A549 (cell line): ENCODE results near the gene COX6A1. TPM values are rescaled to one million over a fixed set of nuclear protein-coding genes. Genes with fewer than 3 reads are reported as not detected.

Source experiments
- ATAC-seq, 2 experiments: fragments of 200-7000 bp in 1 of 2; fragments of >200 bp in 1 of 2; cut with Nextera tagmentation in 1 of 2; cut with Tn5 transposase in 1 of 2; 3 replicates each; pipeline versions ENCODE4 v1.8.0 to v1.9.1; 2018 to 2020; ENCODE audit warnings: mild to moderate bottlenecking in 1 of 2, moderate library complexity in 1 of 2
- CTCF ChIA-PET: fragments of 300-600 bp; sonication (Branson Sonifier 250); formaldehyde crosslinking; extraction: SDS; loops from one replicate; lab custom pipeline; 2021; ENCODE audit warnings: antibody characterized with exemption, inconsistent platforms; lab: Yijun Ruan, JAX
- POLR2A ChIA-PET: fragments of 350-600 bp; formaldehyde crosslinking; extraction: SDS; loops from one replicate; lab custom pipeline; 2021; ENCODE audit warnings: antibody characterized with exemption, inconsistent platforms; lab: Yijun Ruan, JAX
- DNase-seq, 2 experiments: peaks; one replicate each; pipeline versions ENCODE4 v3.0.0 to v3.0.0-alpha.2; 2011 to 2016; ENCODE audit warnings: low read depth in 1 of 2, low spot score in 1 of 2
- FAIRE-seq: peaks from 2 replicates; lab custom pipeline; 2011; peaks lifted over from hg19 to GRCh38; lab: Jason Lieb, UNC
- H3K27ac ChIP-seq, 2 experiments: fragments of >200 bp; sonication (Bioruptor Twin); formaldehyde crosslinking; 3 replicates each; pipeline ENCODE4 v1.5.1; 2016 to 2017
- H3K4me1 ChIP-seq: fragments of >200 bp; sonication (Bioruptor Twin); formaldehyde crosslinking; 3 replicates; pipeline ENCODE4 v1.6.1; 2016
- H3K4me2 ChIP-seq: fragments of >200 bp; sonication (Bioruptor Twin); formaldehyde crosslinking; 3 replicates; pipeline ENCODE4 v1.6.1; 2016
- H3K4me3 ChIP-seq: fragments of >200 bp; sonication (Bioruptor Twin); formaldehyde crosslinking; 3 replicates; pipeline ENCODE4 v1.5.1; 2016
- H3K9me3 ChIP-seq: fragments of >200 bp; sonication (Bioruptor Twin); formaldehyde crosslinking; 3 replicates; pipeline ENCODE4 v1.6.1; 2016
- CBX8 ChIP-seq: fragments of 200-600 bp; sonication (generic); IDR thresholded peaks from 2 replicates; pipeline ENCODE4 v1.6.1; 2016
- CTCF ChIP-seq: fragments of >200 bp; sonication (Bioruptor Twin); formaldehyde crosslinking; IDR thresholded peaks from 3 replicates; pipeline ENCODE4 v1.5.1; 2016
- EHMT2 ChIP-seq: fragments of 200-600 bp; sonication (generic); IDR thresholded peaks from 2 replicates; pipeline ENCODE4 v1.6.1; 2016; ENCODE audit warnings: antibody characterized with exemption, low read depth, mild to moderate bottlenecking, moderate library complexity
- FOSB ChIP-seq: fragments of 250-450 bp; sonication (Bioruptor Pico); IDR thresholded peaks from 2 replicates; pipeline ENCODE4 v1.5.0; 2020; ENCODE audit warnings: mild to moderate bottlenecking, moderate library complexity
- HDAC2 ChIP-seq: fragments of 200-600 bp; sonication (generic); IDR thresholded peaks from 2 replicates; pipeline ENCODE4 v1.6.1; 2016
- HOXB13 ChIP-seq: fragments of 250-450 bp; sonication (Bioruptor Pico); IDR thresholded peaks from 2 replicates; pipeline ENCODE4 v1.5.0; 2020; ENCODE audit warnings: low read depth, mild to moderate bottlenecking, moderate library complexity
- JUN ChIP-seq, 2 experiments: fragments of >200 bp; sonication (Bioruptor Twin); formaldehyde crosslinking; IDR thresholded peaks; 2 replicates in 1 of 2; 3 replicates in 1 of 2; pipeline ENCODE4 v1.6.1; 2016 to 2017
- MAFK ChIP-seq: fragments of 450-650 bp; IDR thresholded peaks from 2 replicates; pipeline ENCODE4 v1.6.1; 2014; ENCODE audit not compliant: partially characterized antibody
- NR3C1 ChIP-seq: fragments of >200 bp; sonication (Bioruptor Twin); formaldehyde crosslinking; IDR thresholded peaks from 3 replicates; pipeline ENCODE4 v1.6.1; 2017
- POLR2AphosphoS2 ChIP-seq: conservative IDR thresholded peaks from 2 replicates; pipeline ENCODE4 v1.6.1; 2012; ENCODE audit warnings: low read length, improper control_type of control experiment, inconsistent platforms
- RAD21 ChIP-seq, 2 experiments: fragments of >200 bp in 1 of 2; sonication (Bioruptor Twin) in 1 of 2; formaldehyde crosslinking in 1 of 2; IDR thresholded peaks in 1 of 2; conservative IDR thresholded peaks in 1 of 2; 2 replicates in 1 of 2; 3 replicates in 1 of 2; pipeline ENCODE4 v1.6.1; 2012 to 2018; ENCODE audit warnings: inconsistent platforms in 1 of 2
- RARB ChIP-seq: fragments of 250-450 bp; sonication (Bioruptor Pico); IDR thresholded peaks from 2 replicates; pipeline ENCODE4 v1.8.0; 2021; ENCODE audit warnings: mild to moderate bottlenecking, moderate library complexity
- RCOR1 ChIP-seq: fragments of 150-350 bp; IDR thresholded peaks from 2 replicates; pipeline ENCODE4 v1.6.1; 2014; ENCODE audit warnings: antibody characterized with exemption, low read length, low read depth
- RFX5 ChIP-seq: fragments of 450-650 bp; IDR thresholded peaks from 2 replicates; pipeline ENCODE4 v1.7.1; 2014; ENCODE audit warnings: antibody characterized with exemption, mild to moderate bottlenecking, moderate library complexity
- SMC3 ChIP-seq: fragments of >200 bp; sonication (Bioruptor Twin); formaldehyde crosslinking; IDR thresholded peaks from 3 replicates; pipeline ENCODE4 v1.6.1; 2018; ENCODE audit warnings: inconsistent platforms
- ZC3H11A ChIP-seq: fragments of 450-650 bp; IDR thresholded peaks from 2 replicates; pipeline ENCODE4 v1.6.1; 2014; ENCODE audit warnings: antibody characterized with exemption, mild to moderate bottlenecking
- ZFP36 ChIP-seq: fragments of 450-650 bp; IDR thresholded peaks from 2 replicates; pipeline ENCODE4 v1.6.1; 2014; ENCODE audit warnings: borderline replicate concordance; ENCODE audit not compliant: partially characterized antibody
- ZNF302 ChIP-seq: fragments of 250-450 bp; sonication (Bioruptor Pico); IDR thresholded peaks from 2 replicates; pipeline ENCODE4 v1.9.0; 2021; ENCODE audit warnings: inconsistent platforms, mild to moderate bottlenecking, moderate library complexity
- WGBS: methylation state at CpG from one replicate; pipeline ENCODE4 v1.1.6; 2017; ENCODE audit errors: missing lambda C conversion rate; 5-methylcytosine and 5-hydroxymethylcytosine counted together
- polyA plus RNA-seq, 4 experiments: library from polyadenylated mRNA; depleted of rRNA in 3 of 4; stranded (reverse); fragments of >200 nt; fragmentation: RNase III in 1 of 4; extraction: RNeasy Plus Mini Kit Qiagen cat#74134 plus additional on column Dnase treatment in 1 of 4; gene quantifications; 2 replicates in 3 of 4; 3 replicates in 1 of 4; pipeline ENCODE4 v1.2.3, GENCODE V29; 2011 to 2017
- TF ChIP-seq, protein P1 (sequence below): IDR thresholded peaks from 2 replicates; pipeline ENCODE4 v1.6.1; 2012

COX6A1 gene
- polyA plus RNA-seq, 2 of the 4 experiments (the other 2 are of a cell fraction) = 759 to 948 TPM

DNA sequence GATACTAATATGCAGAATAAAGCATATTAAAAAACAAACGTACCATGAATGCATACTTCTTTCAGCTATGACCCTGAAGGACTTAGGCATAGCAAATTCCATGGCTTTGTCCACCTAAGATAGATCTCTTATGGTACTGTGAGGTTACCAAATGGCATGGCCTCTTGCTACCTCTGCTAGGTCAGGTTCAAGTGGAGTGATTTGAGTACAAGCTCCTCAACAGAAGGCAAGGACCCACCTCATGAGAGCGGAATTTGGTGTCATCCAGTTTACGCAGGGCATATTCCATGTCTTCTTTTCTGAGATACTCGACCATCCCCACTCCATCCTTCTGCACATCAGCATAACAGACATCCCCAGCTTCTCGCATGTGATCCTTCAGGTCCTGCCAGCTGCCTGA, 25.8 kb downstream of the COX6A1 start:
- Histone ChIP-seq H3K4me3 (no peak overlapping the region), H3K9me3 (no peaks in the 10 kb centered on the region), H3K4me2 (no peak overlapping the region), H3K27ac (no peak overlapping the region), H3K4me1 (peaks cover 23% of the 10 kb centered on the region; the same call in 2 of the 3 replicates)
- ChIA-PET CTCF (interaction anchor here (0.6 to 11.1 kb wide), 12 partner anchors 9 to 254 kb away, joined by 3 to 167 read pairs (median 4); partner anchors contain the start of gene SIRT4), POLR2A (no interaction called here)
- TF ChIP-seq HOXB13 (CRISPR knock-in tag) (no peak), CTCF (no peak)
- WGBS = 87% methylated on average over 5 of the region's 5 CpGs
- FAIRE-seq (no peak), ATAC-seq (no peak), DNase-seq (no peak)

GRCh38 chr12:120465756-120466155, 27.8 kb downstream of the COX6A1 start:
- Histone ChIP-seq H3K4me3 (no peak overlapping the region), H3K27ac (no peak overlapping the region), H3K9me3 (no peaks in the 10 kb centered on the region), H3K4me2 (no peak overlapping the region), H3K4me1 (peaks cover 29% of the 10 kb centered on the region; the same call in 2 of the 3 replicates)
- no peak for ATAC-seq
- TF ChIP-seq RCOR1 (no peak), EHMT2 (no peak), RFX5 (no peak), NR3C1 (no peak), JUN (IDR thresholded peaks at IDR 0.05) (no peak), CBX8 (no peak)
- DNase-seq = no peak
- CTCF ChIA-PET = interaction anchor here (0.6 to 11.1 kb wide), 16 partner anchors 11 to 189 kb away, joined by 3 to 167 read pairs (median 5); partner anchors contain the start of genes COX6A1, DYNLL1, GATC and TRIAP1
- 43% methylated on average over 5 of the region's 5 CpGs for WGBS
- POLR2A ChIA-PET = no interaction called here
- no peak for FAIRE-seq

DNA sequence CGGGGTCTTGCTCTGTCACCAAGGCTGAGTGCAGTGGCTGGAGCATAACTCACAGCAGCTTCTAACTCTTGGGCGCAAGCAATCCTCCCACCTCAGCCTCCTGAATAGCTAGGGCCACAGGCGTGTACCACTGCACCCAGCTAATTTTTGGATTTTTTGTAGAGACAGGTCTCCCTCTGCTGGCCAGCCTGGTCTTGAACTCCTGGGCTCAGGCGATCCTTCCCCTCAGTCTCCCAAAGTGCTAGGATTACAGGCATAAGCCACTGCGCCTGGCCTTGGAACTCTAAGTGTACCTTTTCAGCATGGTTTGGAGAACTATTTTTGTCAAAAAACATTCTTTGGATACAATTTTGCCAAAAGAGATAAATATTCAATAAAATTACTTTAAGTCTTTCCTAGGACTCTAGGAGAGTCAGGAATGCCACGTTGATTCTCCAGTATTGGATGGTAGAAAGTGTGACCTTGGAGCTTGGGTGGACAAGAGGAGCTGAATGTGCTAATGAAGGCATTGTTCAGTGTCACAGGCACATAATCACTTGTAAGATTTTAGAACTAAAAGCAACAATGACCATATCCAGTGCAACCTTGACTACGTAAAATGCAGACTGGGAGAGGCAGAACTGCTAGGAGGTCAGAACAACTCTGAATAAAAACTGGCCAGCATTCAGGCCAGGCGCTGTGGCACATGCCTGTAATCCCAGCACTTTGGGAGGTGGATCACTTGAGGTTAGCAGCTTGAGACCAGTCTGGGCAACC, 28.8 kb downstream of the COX6A1 start:
- H3K27ac ChIP-seq = no peak overlapping the region

More for the DNA sequence above, 28.8 kb downstream of the COX6A1 start:
- Histone ChIP-seq H3K4me2 (no peak overlapping the region), H3K9me3 (no peaks in the 10 kb centered on the region), H3K4me3 (no peak overlapping the region), H3K4me1 (peaks cover 29% of the 10 kb centered on the region; the same call in 2 of the 3 replicates)
- TF ChIP-seq POLR2AphosphoS2 (no peak), CTCF (peak; percentile 60), ZC3H11A (no peak), HDAC2 (no peak), RAD21 (conservative IDR thresholded peaks at IDR 0.05 in 1 of 2, IDR thresholded peaks at IDR 0.05 in 1 of 2) (peak; percentile 56 to 57), RARB (CRISPR knock-in tag) (no peak), ZNF302 (CRISPR knock-in tag) (no peak), RCOR1 (no peak), FOSB (CRISPR knock-in tag) (no peak), EHMT2 (no peak), ZFP36 (no peak), CBX8 (no peak), SMC3 (peak; percentile 37; the same call in 1 of the 3 replicates), MAFK (no peak)
- TF ChIP-seq, protein P1, sequence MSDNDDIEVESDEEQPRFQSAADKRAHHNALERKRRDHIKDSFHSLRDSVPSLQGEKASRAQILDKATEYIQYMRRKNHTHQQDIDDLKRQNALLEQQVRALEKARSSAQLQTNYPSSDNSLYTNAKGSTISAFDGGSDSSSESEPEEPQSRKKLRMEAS = no peak
- DNase-seq (peak in 1 of 2 experiments; percentile 64), FAIRE-seq (no peak), ATAC-seq (peak; percentile 36 to 66; a peak in 3 of 6 replicates)
- CTCF ChIA-PET = interaction anchor here (0.6 to 11.1 kb wide), 31 partner anchors 12 to 505 kb away, joined by 3 to 167 read pairs (median 4); partner anchors contain the start of genes COX6A1, DYNLL1, GATC and PLA2G1B
- WGBS = 62% methylated on average over 8 of the region's 8 CpGs
- POLR2A ChIA-PET = interaction anchor here (1.7 kb wide), 1 partner anchor 266 kb away, joined by 3 read pairs; the partner anchor contains the start of gene RPLP0
